Left lung (tissue), 10 donors: ENCODE data around the gene CTIF. TPM values are rescaled to one million over a fixed set of nuclear protein-coding genes. Genes with fewer than 3 reads are reported as not detected.
A peak's percentile ranks its signal among the peaks of the same experiment; 100 is the strongest.

Experiments used
- ATAC-seq: fragments of 200-7000 bp; cut with Tn5 transposase; one replicate; pipeline ENCODE4 v1.9.1; 2020; ENCODE audit warnings: moderate library complexity
- DNase-seq, 4 donors: peaks; one replicate each; pipeline ENCODE4 v3.0.0-alpha.2; 2013 to 2020
- H3K27ac ChIP-seq, 2 donors: fragments of 200-600 bp; sonication (generic) in 1 of 2; one replicate each; pipeline versions ENCODE4 v1.5.0 to v1.8.0; 2020 to 2021
- H3K27me3 ChIP-seq, 2 donors: fragments of 200-600 bp; sonication (generic) in 1 of 2; one replicate each; pipeline versions ENCODE4 v1.5.0 to v1.8.0; 2020 to 2021
- H3K36me3 ChIP-seq, 2 donors: fragments of 200-600 bp; sonication (generic) in 1 of 2; one replicate each; pipeline versions ENCODE4 v1.5.0 to v1.8.0; 2020 to 2021
- H3K4me1 ChIP-seq, 2 donors: fragments of 200-600 bp; one replicate each; pipeline ENCODE4 v1.8.0; 2021
- H3K4me3 ChIP-seq, 2 donors: fragments of 200-600 bp; sonication (generic) in 1 of 2; one replicate each; pipeline versions ENCODE4 v1.5.0 to v1.8.0; 2020 to 2021; ENCODE audit warnings: mild to moderate bottlenecking in 1 of 2
- H3K9me3 ChIP-seq, 2 donors: fragments of 200-600 bp; sonication (generic) in 1 of 2; one replicate each; pipeline versions ENCODE4 v1.5.0 to v1.8.0; 2020 to 2021
- intact Hi-C, 2 donors: fragments of 100-400 bp; cut with DNase I; formaldehyde crosslinking; loops; one replicate each; pipeline versions ENCODE4 v1.11.2 to v1.14.2; 2022
- polyA plus RNA-seq, 6 donors: library from polyadenylated mRNA; unstranded; fragments of 120-200 nt; gene quantifications; one replicate each; pipeline ENCODE4 v1.2.1, GENCODE V29; 2013; ENCODE audit not compliant: insufficient read length in 6 of 6
- total RNA-seq, 2 donors: library from RNA; stranded (reverse); fragmentation: NEBNext Ultra II Directional; extraction: Animal tissue kit (Norgen Biotek cat#: 25700); gene quantifications; one replicate each; pipeline ENCODE4 v1.2.1, GENCODE V29; 2021
- TF ChIP-seq, protein P1 (sequence below), 2 donors: fragments of 200-600 bp; sonication (generic) in 1 of 2; IDR thresholded peaks; one replicate each; pipeline versions ENCODE4 v1.5.0 to v1.8.0; 2021; ENCODE audit warnings: antibody characterized with exemption in 2 of 2
- donor health status: DM: no; HTN: yes; CAD: no.
- donor health status: DM: no; HTN: no; CAD: no.

CTIF gene
- total and polyA plus RNA-seq, 8 donors, result 24.9 to 46.1 (median 34.9) TPM

DNA sequence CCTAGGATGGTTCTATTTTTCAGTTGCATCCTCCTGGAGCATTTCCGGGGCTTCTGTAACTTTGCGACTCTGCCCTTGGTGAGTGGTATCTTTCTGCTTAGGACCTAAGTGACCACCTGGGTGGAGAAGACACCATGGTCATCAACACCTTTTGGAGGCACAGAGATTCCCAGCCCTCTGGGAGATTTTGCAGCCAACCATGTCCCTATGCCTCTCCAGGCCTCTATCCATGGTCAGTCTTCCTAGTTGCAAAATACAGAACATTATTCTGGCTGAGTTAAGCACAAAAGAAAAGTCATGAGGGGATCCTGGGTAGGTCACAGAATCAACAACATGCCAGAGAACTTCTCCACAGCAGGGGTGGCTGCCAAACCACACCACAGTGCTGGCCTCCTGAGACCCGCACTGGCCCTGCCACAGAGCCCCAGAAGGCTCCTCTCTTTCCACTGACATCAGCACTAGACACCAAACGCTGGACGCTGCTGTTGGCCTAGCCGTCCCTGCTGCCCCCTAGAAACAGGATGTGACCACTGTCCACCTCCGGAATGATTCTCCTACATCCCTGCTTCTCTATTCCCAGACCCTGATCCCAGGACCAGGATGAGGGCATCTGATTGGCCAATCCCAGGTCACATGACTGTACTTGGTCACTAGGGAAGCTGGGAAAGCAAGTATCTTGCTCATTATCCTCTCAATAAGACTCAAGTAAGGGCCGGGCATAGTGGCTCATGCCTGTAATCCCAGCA, 364.2 kb downstream of the CTIF start:
- intact Hi-C loops, result no loop called here
- DNase-seq (peak in 1 of 4 donors; percentile 77), ATAC-seq (peak; percentile 48)
- Histone ChIP-seq H3K4me3 (no peak overlapping the region), H3K4me1 (peaks cover 14 to 28% of the 10 kb centered on the region in 2 donors), H3K27ac (peak overlapping the region; percentile 69 to 78), H3K36me3 (no peaks in the 10 kb centered on the region), H3K27me3 (no peaks in the 10 kb centered on the region), H3K9me3 (no peaks in the 10 kb centered on the region)
- TF ChIP-seq, protein P1, sequence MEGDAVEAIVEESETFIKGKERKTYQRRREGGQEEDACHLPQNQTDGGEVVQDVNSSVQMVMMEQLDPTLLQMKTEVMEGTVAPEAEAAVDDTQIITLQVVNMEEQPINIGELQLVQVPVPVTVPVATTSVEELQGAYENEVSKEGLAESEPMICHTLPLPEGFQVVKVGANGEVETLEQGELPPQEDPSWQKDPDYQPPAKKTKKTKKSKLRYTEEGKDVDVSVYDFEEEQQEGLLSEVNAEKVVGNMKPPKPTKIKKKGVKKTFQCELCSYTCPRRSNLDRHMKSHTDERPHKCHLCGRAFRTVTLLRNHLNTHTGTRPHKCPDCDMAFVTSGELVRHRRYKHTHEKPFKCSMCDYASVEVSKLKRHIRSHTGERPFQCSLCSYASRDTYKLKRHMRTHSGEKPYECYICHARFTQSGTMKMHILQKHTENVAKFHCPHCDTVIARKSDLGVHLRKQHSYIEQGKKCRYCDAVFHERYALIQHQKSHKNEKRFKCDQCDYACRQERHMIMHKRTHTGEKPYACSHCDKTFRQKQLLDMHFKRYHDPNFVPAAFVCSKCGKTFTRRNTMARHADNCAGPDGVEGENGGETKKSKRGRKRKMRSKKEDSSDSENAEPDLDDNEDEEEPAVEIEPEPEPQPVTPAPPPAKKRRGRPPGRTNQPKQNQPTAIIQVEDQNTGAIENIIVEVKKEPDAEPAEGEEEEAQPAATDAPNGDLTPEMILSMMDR (IDR thresholded peaks at IDR 0.05), result no peak

DNA sequence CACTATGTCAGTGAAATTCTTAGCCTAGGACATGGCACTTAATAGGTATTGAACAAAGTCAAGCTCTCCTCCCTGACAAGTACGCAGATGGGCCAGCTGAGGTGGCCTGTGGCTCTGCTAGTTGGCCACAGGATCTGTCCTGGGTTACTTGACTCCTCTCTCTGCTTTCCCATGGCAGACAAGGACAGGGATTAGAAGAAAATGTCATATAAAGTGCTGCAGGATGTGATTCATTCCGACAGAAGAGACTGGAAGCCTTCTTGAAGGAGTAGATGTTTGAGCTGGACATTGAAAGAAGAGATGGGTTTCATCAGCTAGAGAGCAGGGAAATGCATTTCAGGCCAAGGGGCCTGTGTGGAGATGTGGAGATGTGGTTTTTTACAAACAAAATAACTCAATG, 365.3 kb downstream of the CTIF start:
- H3K4me3 ChIP-seq, result no peak overlapping the region
- peak overlapping the region; percentile 69 to 78 for H3K27ac ChIP-seq
- TF ChIP-seq, protein P1 (IDR thresholded peaks at IDR 0.05), result no peak
- H3K4me1 ChIP-seq, result peaks cover 14 to 22% of the 10 kb centered on the region in 2 donors
- DNase-seq (peak in 1 of 4 donors; percentile 11), ATAC-seq (no peak)
- H3K9me3 ChIP-seq, result no peaks in the 10 kb centered on the region
- intact Hi-C loops, result no loop called here
- H3K36me3 ChIP-seq, result no peaks in the 10 kb centered on the region
- H3K27me3 ChIP-seq, result no peaks in the 10 kb centered on the region

DNA sequence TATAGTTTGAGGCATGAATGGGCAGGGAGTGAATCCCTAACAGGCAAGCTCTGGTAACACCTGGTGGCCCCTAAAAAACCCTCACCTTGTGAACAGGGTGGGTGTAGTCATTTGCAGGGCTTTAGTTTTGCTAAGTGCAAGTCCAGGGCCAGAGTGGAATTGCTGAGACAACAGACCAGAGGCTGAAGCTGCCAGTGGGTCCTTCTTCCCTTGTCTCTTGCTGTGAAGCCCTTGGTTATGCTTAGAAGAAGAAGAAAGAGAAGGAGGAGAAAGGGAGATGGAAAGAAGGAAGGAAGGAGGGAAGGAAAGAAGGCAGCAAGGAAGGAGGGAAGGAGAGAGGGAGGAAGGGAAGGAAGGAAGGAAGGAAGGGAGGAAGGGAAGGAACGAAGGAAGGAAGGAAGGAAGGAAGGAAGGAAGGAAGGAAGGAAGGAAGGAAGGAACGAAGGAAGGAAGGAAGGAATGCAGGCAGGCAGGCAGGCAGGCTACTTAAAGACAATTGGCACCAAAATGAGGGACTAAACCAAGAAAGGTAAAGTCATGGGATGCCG, 366.1 kb downstream of the CTIF start:
- TF ChIP-seq, protein P1 (IDR thresholded peaks at IDR 0.05), result no peak
- no peaks in the 10 kb centered on the region for H3K9me3 ChIP-seq
- ATAC-seq, result no peak
- intact Hi-C loops, result no loop called here
- H3K27ac ChIP-seq, result no peak overlapping the region
- no peaks in the 10 kb centered on the region for H3K36me3 ChIP-seq
- DNase-seq, result peak in 1 of 4 donors; percentile 9
- peaks cover 14 to 22% of the 10 kb centered on the region in 2 donors for H3K4me1 ChIP-seq
- no peaks in the 10 kb centered on the region for H3K27me3 ChIP-seq
- no peak overlapping the region for H3K4me3 ChIP-seq

DNA sequence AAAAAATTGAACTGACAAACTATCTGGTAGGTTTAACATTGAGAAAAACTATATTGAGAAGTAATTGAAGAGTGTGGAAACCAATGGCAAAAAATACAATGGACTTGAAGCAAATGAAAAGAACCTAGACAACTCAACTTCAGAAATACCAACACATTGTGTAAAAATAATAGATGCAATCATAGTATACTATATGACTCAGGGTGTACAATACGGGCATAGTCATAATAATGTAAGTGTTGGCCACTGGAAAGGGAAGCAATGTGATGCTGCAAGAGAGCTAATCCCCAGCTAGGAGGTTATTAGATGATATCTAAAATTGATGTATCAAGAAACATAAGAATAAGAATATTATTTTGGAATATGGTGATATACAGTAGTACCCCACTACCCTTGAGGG, 366.7 kb downstream of the CTIF start:
- intact Hi-C loops, result no loop called here
- Histone ChIP-seq H3K27ac (no peak overlapping the region), H3K9me3 (no peaks in the 10 kb centered on the region), H3K27me3 (no peaks in the 10 kb centered on the region), H3K36me3 (no peaks in the 10 kb centered on the region), H3K4me3 (no peak overlapping the region), H3K4me1 (peaks cover 14 to 22% of the 10 kb centered on the region in 2 donors)
- ATAC-seq, result no peak
- DNase-seq, result no peak
- TF ChIP-seq, protein P1 (IDR thresholded peaks at IDR 0.05), result no peak

DNA sequence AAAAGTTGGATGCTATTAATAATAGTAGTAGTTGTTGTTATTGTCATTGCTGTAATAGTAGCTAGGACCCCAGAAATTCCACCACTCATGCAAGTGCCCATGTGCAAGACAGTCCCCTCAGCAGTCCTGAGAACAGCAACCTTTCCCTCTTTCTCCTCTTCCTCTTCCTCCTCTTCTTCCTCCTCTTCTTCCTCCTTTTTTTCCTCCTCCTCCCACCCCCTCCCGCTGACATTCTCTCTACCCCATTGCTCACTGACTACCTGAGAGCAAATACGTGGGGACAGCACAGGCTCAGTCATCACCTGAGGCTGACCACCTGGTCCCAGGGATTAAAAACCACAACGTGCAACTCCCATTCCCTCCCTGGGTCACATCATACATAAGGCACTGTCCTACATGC, 370.1 kb downstream of the CTIF start:
- H3K9me3 ChIP-seq, result no peaks in the 10 kb centered on the region
- H3K27me3 ChIP-seq, result no peaks in the 10 kb centered on the region
- DNase-seq (no peak), ATAC-seq (no peak)
- no peak overlapping the region for H3K4me3 ChIP-seq
- no peaks in the 10 kb centered on the region for H3K4me1 ChIP-seq
- no peak overlapping the region for H3K27ac ChIP-seq
- H3K36me3 ChIP-seq, result no peaks in the 10 kb centered on the region
- TF ChIP-seq, protein P1 (IDR thresholded peaks at IDR 0.05), result no peak
- intact Hi-C loops, result no loop called here
